ENCODE data around the gene C16orf87.

GRCh38 chr16:46839986-46840443 lies 9.0 kb upstream of the C16orf87 start:
- TF ChIP-seq CTCF (IDR thresholded peaks at IDR 0.05; ENCODE audit: low read depth, low read length, poor library complexity, severe bottlenecking) (no peak), EZH2phosphoT487 (IDR thresholded peaks at IDR 0.05; ENCODE audit: borderline replicate concordance, low read length) (no peak)

Measured in DOHH2 (cell line).